ENCODE data around the gene RASEF. TPM values are rescaled to one million over a fixed set of nuclear protein-coding genes. Genes with fewer than 3 reads are reported as not detected.

Gene RASEF
- polyA plus RNA-seq, 4 donors: 2.2 to 14.6 (median 4.7) TPM

DNA sequence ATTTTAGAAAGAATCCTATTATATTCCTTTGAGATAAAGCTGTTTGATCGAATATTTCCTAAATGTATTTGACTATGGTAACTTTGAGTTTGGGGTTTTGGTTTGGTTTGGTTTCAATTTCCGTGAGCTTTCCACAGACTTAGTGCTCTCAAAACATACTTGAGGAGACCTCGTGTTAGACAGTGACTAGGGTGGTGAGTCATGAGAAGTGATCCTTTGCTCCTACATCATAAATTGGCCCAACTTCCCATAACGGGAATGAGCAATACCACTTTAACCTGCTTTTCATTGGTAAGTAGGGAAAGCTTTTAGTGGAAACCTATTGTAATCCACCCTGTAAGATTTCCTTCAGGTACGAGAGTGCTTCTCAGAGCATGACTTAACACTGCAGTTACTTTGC, 3.8 kb upstream of the RASEF start:
- Histone ChIP-seq H3K27ac (ENCODE audit: low read depth in 1 of 3, low read length in 2 of 3) (no peak overlapping the region), H3K36me3 (ENCODE audit: control insufficient read depth in 3 of 3, insufficient read depth in 2 of 3, low read depth in 1 of 3, low read length in 3 of 3) (peaks cover 0 to 3% (median 0%) of the 10 kb centered on the region in 3 donors), H3K4me3 (ENCODE audit: low read depth in 1 of 3, low read length in 3 of 3) (no peak overlapping the region), H3K27me3 (ENCODE audit: control insufficient read depth in 3 of 3, insufficient read depth in 3 of 3, low read length in 3 of 3) (peaks cover 0 to 4% (median 2%) of the 10 kb centered on the region in 3 donors), H3K9me3 (ENCODE audit: control insufficient read depth in 2 of 2, insufficient read depth in 1 of 2, low read depth in 1 of 2, low read length in 1 of 2) (peaks cover 0 to 3% of the 10 kb centered on the region in 2 donors), H3K4me1 (ENCODE audit: control insufficient read depth in 3 of 3, insufficient read depth in 2 of 3, low read depth in 1 of 3, low read length in 2 of 3) (no peaks in the 10 kb centered on the region)
- 58 to 69% (median 66%) methylated on average over 5 of the region's 5 CpGs for WGBS, 3 donors
- FAIRE-seq (peak; percentile 61), DNase-seq (no peak)

DNA sequence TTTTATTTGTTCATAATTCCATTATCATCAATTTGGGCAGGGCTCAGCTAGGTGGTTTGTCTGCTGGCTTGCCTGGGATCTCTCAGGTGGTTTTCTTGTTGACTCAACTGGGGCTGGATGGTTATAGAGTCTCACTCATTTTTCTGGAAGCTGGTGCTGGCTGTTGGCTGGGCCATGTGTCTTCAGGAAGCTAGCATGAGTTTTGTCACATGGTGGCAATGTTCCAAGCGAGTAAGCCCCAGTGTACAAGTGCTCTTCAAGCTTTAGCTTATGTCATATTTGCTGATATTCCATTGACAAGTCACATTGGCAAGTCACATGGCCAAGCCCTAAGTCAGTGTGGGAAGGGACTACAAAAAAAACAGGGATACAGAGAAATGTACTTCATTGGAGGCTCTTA, 2.3 kb upstream of the RASEF start:
- Histone ChIP-seq H3K27ac (ENCODE audit: low read depth in 1 of 3, low read length in 2 of 3) (no peak overlapping the region), H3K27me3 (ENCODE audit: control insufficient read depth in 3 of 3, insufficient read depth in 3 of 3, low read length in 3 of 3) (peaks cover 0 to 6% (median 4%) of the 10 kb centered on the region in 3 donors), H3K4me1 (ENCODE audit: control insufficient read depth in 3 of 3, insufficient read depth in 2 of 3, low read depth in 1 of 3, low read length in 2 of 3) (peaks cover 2 to 10% (median 3%) of the 10 kb centered on the region in 3 donors), H3K9me3 (ENCODE audit: control insufficient read depth in 2 of 2, insufficient read depth in 1 of 2, low read depth in 1 of 2, low read length in 1 of 2) (peaks cover 0 to 3% of the 10 kb centered on the region in 2 donors), H3K4me3 (ENCODE audit: low read depth in 1 of 3, low read length in 3 of 3) (no peak overlapping the region), H3K36me3 (ENCODE audit: control insufficient read depth in 3 of 3, insufficient read depth in 2 of 3, low read depth in 1 of 3, low read length in 3 of 3) (peaks cover 0 to 3% (median 0%) of the 10 kb centered on the region in 3 donors)
- WGBS, 3 donors: 79 to 90% (median 84%) methylated on average over 1 of the region's 1 CpG
- DNase-seq: no peak
- no peak for FAIRE-seq

DNA sequence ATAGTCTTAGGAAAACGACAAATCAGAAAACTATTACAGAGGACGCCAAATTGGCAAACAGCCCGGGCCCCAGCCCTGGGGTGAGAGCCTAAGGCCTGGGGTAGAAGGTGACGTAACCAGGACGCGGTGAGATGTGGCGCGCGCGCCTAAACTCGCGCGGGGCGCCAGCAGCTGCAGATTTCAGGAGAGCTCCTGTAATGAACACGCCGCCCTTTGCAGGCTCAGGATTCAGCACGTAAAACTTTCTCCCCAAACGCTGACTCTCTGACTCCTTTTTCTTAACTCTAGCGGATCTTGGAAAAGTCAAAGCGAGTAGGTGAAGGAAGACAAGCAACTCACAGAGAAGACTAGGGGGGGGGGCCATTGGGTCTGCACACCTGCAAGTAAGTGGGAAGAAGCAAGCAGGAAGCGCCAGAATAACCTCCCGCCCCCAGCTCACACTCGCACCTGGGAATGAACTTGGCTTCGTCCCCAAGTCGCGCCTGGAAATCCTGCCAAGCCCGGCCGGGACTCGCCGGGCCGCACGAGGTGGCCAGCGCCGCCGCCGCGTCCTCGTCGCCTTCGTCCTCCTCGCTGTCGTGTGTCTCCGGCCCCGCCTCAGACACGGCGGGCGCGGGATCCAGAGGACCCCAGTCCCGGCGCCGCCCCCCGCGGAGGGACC, 822 bp downstream of the RASEF start:
- Histone ChIP-seq H3K9me3 (ENCODE audit: control insufficient read depth in 2 of 2, insufficient read depth in 1 of 2, low read depth in 1 of 2, low read length in 1 of 2) (peaks cover 0 to 3% of the 10 kb centered on the region in 2 donors), H3K4me3 (ENCODE audit: low read depth in 1 of 3, low read length in 3 of 3) (peak overlapping the region; percentile 34 to 64 (median 48)), H3K4me1 (ENCODE audit: control insufficient read depth in 3 of 3, insufficient read depth in 2 of 3, low read depth in 1 of 3, low read length in 2 of 3) (peaks cover 2 to 11% (median 6%) of the 10 kb centered on the region in 3 donors), H3K27me3 (ENCODE audit: control insufficient read depth in 3 of 3, insufficient read depth in 3 of 3, low read length in 3 of 3) (peaks cover 0 to 6% (median 4%) of the 10 kb centered on the region in 3 donors), H3K27ac (ENCODE audit: low read depth in 1 of 3, low read length in 2 of 3) (peak overlapping the region; percentile 27 to 86 (median 79)), H3K36me3 (ENCODE audit: control insufficient read depth in 3 of 3, insufficient read depth in 2 of 3, low read depth in 1 of 3, low read length in 3 of 3) (no peaks in the 10 kb centered on the region)
- DNase-seq (peak; percentile 64 to 83), FAIRE-seq (no peak)
- 1 to 4% (median 3%) methylated on average over 51 to 53 of the region's 53 CpGs for WGBS, 3 donors

DNA sequence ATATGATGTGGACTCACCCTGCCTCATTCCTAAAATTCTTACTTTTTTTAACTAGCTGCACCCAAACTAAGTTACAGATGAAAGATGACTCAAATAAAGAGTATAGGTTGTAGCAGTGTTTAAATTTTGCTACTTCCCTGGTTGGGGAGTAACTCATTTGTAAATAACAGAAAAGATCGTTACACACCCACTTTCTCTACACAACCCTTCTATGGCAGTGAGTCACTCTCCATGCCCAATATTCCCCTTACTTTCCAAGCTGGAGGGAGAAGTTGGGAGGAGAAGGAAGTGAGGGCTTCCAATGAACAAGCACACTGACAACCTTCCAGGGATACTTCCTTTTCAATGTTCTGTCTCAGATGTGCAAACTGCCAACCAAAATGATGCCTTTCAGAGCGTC, 1.9 kb downstream of the RASEF start:
- FAIRE-seq: no peak

DNA sequence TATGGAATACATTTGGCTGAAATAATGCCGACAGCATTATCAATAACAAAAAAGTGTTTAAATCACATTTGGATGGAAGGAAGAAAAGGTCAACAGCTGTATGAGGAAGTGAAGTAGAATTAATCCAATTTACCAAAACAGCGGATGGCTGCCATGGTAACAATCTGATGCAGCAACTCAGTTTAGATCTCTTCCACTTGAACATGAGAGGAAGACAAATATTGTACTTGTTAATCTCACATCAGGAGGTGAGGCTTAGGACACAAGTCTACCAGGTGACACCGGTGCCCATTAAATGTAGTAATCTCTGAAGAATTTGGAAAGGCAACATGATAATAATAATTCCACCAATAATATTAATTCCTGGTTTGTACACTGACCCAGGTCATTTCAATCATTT, 2.4 kb downstream of the RASEF start:
- H3K4me3 ChIP-seq (ENCODE audit: low read depth in 1 of 3, low read length in 3 of 3): no peak overlapping the region
- H3K27me3 ChIP-seq (ENCODE audit: control insufficient read depth in 3 of 3, insufficient read depth in 3 of 3, low read length in 3 of 3): peaks cover 0 to 6% (median 4%) of the 10 kb centered on the region in 3 donors
- 15 to 54% (median 32%) methylated on average over 3 of the region's 3 CpGs for WGBS, 3 donors
- H3K4me1 ChIP-seq (ENCODE audit: control insufficient read depth in 3 of 3, insufficient read depth in 2 of 3, low read depth in 1 of 3, low read length in 2 of 3): peaks cover 2 to 11% (median 6%) of the 10 kb centered on the region in 3 donors
- FAIRE-seq (no peak), DNase-seq (peak; percentile 73 to 79)
- no peaks in the 10 kb centered on the region for H3K36me3 ChIP-seq (ENCODE audit: control insufficient read depth in 3 of 3, insufficient read depth in 2 of 3, low read depth in 1 of 3, low read length in 3 of 3)
- H3K27ac ChIP-seq (ENCODE audit: low read depth in 1 of 3, low read length in 2 of 3): peak overlapping the region in 1 of 3 donors; percentile 21
- peaks cover 0 to 3% of the 10 kb centered on the region in 2 donors for H3K9me3 ChIP-seq (ENCODE audit: control insufficient read depth in 2 of 2, insufficient read depth in 1 of 2, low read depth in 1 of 2, low read length in 1 of 2)

More for the DNA sequence above, 1.9 kb downstream of the RASEF start:
- Histone ChIP-seq H3K27me3 (ENCODE audit: control insufficient read depth in 3 of 3, insufficient read depth in 3 of 3, low read length in 3 of 3) (peaks cover 0 to 6% (median 4%) of the 10 kb centered on the region in 3 donors), H3K4me3 (ENCODE audit: low read depth in 1 of 3, low read length in 3 of 3) (peak overlapping the region in 2 of 3 donors; percentile 1 to 48), H3K4me1 (ENCODE audit: control insufficient read depth in 3 of 3, insufficient read depth in 2 of 3, low read depth in 1 of 3, low read length in 2 of 3) (peaks cover 2 to 11% (median 6%) of the 10 kb centered on the region in 3 donors), H3K9me3 (ENCODE audit: control insufficient read depth in 2 of 2, insufficient read depth in 1 of 2, low read depth in 1 of 2, low read length in 1 of 2) (peaks cover 0 to 3% of the 10 kb centered on the region in 2 donors), H3K27ac (ENCODE audit: low read depth in 1 of 3, low read length in 2 of 3) (peak overlapping the region in 2 of 3 donors; percentile 21 to 86), H3K36me3 (ENCODE audit: control insufficient read depth in 3 of 3, insufficient read depth in 2 of 3, low read depth in 1 of 3, low read length in 3 of 3) (no peaks in the 10 kb centered on the region)
- DNase-seq: peak; percentile 38 to 63
- WGBS, 3 donors: 12 to 47% (median 30%) methylated on average over 2 of the region's 2 CpGs

DNA sequence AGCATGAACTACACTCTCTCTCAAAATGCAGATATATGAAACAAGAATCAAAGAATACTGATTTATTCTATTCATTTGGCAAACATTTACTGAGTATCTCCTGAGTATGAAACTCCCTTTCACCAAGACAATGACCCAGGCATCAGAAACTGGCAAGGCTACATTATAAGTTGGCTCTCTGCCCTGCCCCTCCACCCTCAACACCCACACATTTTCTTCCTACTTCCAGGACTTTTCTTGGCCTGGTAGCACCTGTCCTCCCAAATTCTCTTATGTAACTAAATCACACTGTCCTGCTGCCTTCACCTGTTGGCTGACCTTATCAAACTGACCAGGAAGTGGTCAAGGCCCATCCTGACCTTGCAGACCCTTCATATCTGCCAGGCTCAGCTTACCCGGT, 3.5 kb downstream of the RASEF start:
- H3K27me3 ChIP-seq (ENCODE audit: control insufficient read depth in 3 of 3, insufficient read depth in 3 of 3, low read length in 3 of 3): peaks cover 0 to 4% (median 4%) of the 10 kb centered on the region in 3 donors
- WGBS, 3 donors: 65 to 79% (median 78%) methylated on average over 1 of the region's 1 CpG
- FAIRE-seq (no peak), DNase-seq (no peak)
- peaks cover 2 to 11% (median 6%) of the 10 kb centered on the region in 3 donors for H3K4me1 ChIP-seq (ENCODE audit: control insufficient read depth in 3 of 3, insufficient read depth in 2 of 3, low read depth in 1 of 3, low read length in 2 of 3)
- H3K4me3 ChIP-seq (ENCODE audit: low read depth in 1 of 3, low read length in 3 of 3): no peak overlapping the region
- H3K36me3 ChIP-seq (ENCODE audit: control insufficient read depth in 3 of 3, insufficient read depth in 2 of 3, low read depth in 1 of 3, low read length in 3 of 3): no peaks in the 10 kb centered on the region
- H3K9me3 ChIP-seq (ENCODE audit: control insufficient read depth in 2 of 2, insufficient read depth in 1 of 2, low read depth in 1 of 2, low read length in 1 of 2): no peaks in the 10 kb centered on the region
- H3K27ac ChIP-seq (ENCODE audit: low read depth in 1 of 3, low read length in 2 of 3): no peak overlapping the region

DNA sequence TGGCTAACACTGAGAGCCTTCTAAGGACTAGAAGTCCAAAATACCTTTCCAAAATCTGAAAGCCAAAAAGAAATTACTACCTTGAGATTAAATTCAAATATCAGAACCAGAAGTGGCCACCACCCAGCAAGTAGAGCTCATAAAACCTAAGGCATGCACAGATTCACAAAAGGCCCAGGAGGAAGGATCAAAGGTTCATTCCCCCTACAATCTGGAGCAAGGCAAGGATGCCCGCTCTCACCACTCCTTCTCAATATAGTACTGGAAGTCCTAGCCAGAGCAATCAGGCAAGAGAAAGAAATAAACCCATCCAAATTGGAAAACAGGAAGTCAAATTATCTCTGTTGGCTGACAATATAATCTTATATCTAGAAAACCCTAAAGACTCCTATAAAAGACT, 6.0 kb downstream of the RASEF start:
- Histone ChIP-seq H3K27me3 (ENCODE audit: control insufficient read depth in 3 of 3, insufficient read depth in 3 of 3, low read length in 3 of 3) (peaks cover 0 to 4% (median under 1%) of the 10 kb centered on the region in 3 donors), H3K4me1 (ENCODE audit: control insufficient read depth in 3 of 3, insufficient read depth in 2 of 3, low read depth in 1 of 3, low read length in 2 of 3) (peaks cover 2 to 11% (median 6%) of the 10 kb centered on the region in 3 donors), H3K9me3 (ENCODE audit: control insufficient read depth in 2 of 2, insufficient read depth in 1 of 2, low read depth in 1 of 2, low read length in 1 of 2) (no peaks in the 10 kb centered on the region), H3K36me3 (ENCODE audit: control insufficient read depth in 3 of 3, insufficient read depth in 2 of 3, low read depth in 1 of 3, low read length in 3 of 3) (no peaks in the 10 kb centered on the region), H3K4me3 (ENCODE audit: low read depth in 1 of 3, low read length in 3 of 3) (no peak overlapping the region), H3K27ac (ENCODE audit: low read depth in 1 of 3, low read length in 2 of 3) (peak overlapping the region in 1 of 3 donors; percentile 15)
- FAIRE-seq (no peak), DNase-seq (peak in 1 of 2 donors; percentile 57)
- 21 to 71% (median 56%) methylated on average over 1 of the region's 1 CpG for WGBS, 3 donors

DNA sequence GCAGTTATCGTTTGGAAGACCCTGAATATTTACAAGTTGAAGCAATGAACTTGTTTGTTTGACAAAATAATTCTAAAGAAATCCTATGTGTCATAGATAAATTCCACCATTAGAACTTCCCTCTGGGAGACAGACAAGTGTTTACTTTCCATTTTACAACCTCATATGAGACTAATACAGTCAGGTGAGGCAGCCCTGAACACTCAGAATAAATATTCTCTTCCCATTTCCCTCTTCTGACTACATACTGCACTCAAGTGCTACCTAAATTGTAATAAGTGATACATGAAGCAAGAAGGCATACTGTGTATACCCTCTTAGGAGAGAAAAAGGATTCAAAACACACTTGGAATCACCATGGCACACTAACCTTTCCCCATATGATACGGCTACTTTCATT, 6.8 kb downstream of the RASEF start:
- Histone ChIP-seq H3K9me3 (ENCODE audit: control insufficient read depth in 2 of 2, insufficient read depth in 1 of 2, low read depth in 1 of 2, low read length in 1 of 2) (no peaks in the 10 kb centered on the region), H3K36me3 (ENCODE audit: control insufficient read depth in 3 of 3, insufficient read depth in 2 of 3, low read depth in 1 of 3, low read length in 3 of 3) (no peaks in the 10 kb centered on the region), H3K27me3 (ENCODE audit: control insufficient read depth in 3 of 3, insufficient read depth in 3 of 3, low read length in 3 of 3) (peaks cover 0 to under 1% (median 0%) of the 10 kb centered on the region in 3 donors), H3K4me3 (ENCODE audit: low read depth in 1 of 3, low read length in 3 of 3) (no peak overlapping the region), H3K27ac (ENCODE audit: low read depth in 1 of 3, low read length in 2 of 3) (peak overlapping the region in 1 of 3 donors; percentile 15), H3K4me1 (ENCODE audit: control insufficient read depth in 3 of 3, insufficient read depth in 2 of 3, low read depth in 1 of 3, low read length in 2 of 3) (peaks cover 2 to 7% (median 6%) of the 10 kb centered on the region in 3 donors)
- WGBS, 3 donors: 63 to 67% (median 66%) methylated on average over 2 of the region's 2 CpGs
- peak; percentile 35 to 62 for DNase-seq
- no peak for FAIRE-seq

Measured in small intestine (tissue), 7 donors.